Right ventricle myocardium superior (tissue), 1 donor: ENCODE data around the gene DCLK1. TPM values are rescaled to one million over a fixed set of nuclear protein-coding genes. Genes with fewer than 3 reads are reported as not detected.

Source experiments
- ATAC-seq: fragments of 200-7000 bp; cut with Tn5 transposase; one replicate; pipeline ENCODE4 v1.9.1; 2020; ENCODE audit warnings: mild to moderate bottlenecking; ENCODE audit not compliant: poor library complexity
- DNase-seq: peaks from one replicate; pipeline ENCODE4 v3.0.0-alpha.2; 2020
- intact Hi-C: fragments of 100-400 bp; cut with DNase I; formaldehyde crosslinking; loops from one replicate; pipeline ENCODE4 v1.11.2; 2022
- total RNA-seq: library from RNA; stranded (reverse); fragmentation: NEBNext Ultra II Directional; extraction: Animal tissue kit (Norgen Biotek cat#: 25700); gene quantifications from one replicate; pipeline ENCODE4 v1.2.1, GENCODE V29; 2021
- donor health status: DM: no; HTN: yes; CAD: no; lungs with severe emphysema.

Gene DCLK1
- total RNA-seq, 1 donor from 2014 or later = 12.7 TPM

- ATAC-seq = no peak
- DNase-seq = no peak
- intact Hi-C loops = no loop called here
These were observed 294.7 kb downstream of the DCLK1 start for GRCh38 chr13:35836446-35836845.

- intact Hi-C loops = no loop called here
- no peak for DNase-seq
- ATAC-seq = no peak
These were observed 295.2 kb downstream of the DCLK1 start for GRCh38 chr13:35835989-35836388.

GRCh38 chr13:35833608-35834275 lies 297.4 kb downstream of the DCLK1 start:
- intact Hi-C loops = no loop called here
- DNase-seq = no peak
- ATAC-seq = no peak

GRCh38 chr13:35833031-35833430 lies 298.2 kb downstream of the DCLK1 start:
- DNase-seq = no peak
- intact Hi-C loops = no loop called here
- no peak for ATAC-seq

DNA sequence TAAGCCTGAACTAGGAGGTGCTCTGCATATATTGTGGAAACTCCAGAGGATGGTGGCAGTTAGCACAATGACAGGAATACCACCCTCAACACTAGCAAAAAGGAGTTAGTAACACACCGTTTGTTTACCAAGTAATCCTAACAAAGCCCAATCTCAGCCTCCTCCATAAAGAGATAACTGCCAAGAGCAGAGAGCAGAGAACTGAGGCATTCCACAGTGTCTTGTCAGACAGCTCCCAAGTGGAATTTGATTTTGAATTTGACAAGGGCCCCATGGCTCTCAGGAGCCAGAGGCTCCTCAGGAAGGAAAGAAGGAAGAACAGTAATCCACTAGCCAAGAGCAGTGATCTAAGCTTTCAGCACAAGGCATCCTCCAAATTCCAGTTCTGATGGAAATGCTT lies 298.6 kb downstream of the DCLK1 start:
- intact Hi-C loops = no loop called here
- no peak for DNase-seq
- no peak for ATAC-seq

GRCh38 chr13:35830850-35831450 lies 300.2 kb downstream of the DCLK1 start:
- intact Hi-C loops = no loop called here
- DNase-seq (no peak), ATAC-seq (no peak)

DNA sequence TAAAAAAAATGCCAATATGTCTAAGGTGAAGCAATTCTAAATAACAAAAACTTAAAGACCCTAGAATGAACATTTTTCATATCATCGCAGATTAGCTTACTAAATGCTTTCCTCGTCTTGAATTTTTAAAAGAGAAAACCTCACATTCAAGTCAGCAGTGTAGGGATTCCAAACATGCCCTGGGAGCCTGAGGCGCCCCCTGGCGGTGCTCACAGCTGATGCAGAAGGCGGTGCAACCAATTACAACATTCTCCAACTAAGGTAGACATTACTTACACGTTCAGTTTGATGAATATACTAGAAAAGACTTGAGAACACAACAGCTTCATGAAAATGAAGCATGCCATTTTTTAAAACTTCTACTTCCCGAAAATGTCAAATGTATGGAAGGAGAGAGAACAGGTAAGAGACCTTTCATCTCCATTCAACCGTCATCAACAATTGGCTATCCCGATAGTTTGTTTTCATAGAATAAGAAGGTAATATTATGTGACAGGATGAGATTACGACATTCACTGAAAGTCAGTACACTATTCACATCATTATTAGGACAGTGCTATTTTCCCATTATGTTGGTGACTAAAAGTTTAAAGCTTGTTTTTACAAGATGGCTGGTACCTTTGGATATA lies 304.4 kb downstream of the DCLK1 start:
- intact Hi-C loops = no loop called here
- no peak for ATAC-seq
- DNase-seq = no peak

DNA sequence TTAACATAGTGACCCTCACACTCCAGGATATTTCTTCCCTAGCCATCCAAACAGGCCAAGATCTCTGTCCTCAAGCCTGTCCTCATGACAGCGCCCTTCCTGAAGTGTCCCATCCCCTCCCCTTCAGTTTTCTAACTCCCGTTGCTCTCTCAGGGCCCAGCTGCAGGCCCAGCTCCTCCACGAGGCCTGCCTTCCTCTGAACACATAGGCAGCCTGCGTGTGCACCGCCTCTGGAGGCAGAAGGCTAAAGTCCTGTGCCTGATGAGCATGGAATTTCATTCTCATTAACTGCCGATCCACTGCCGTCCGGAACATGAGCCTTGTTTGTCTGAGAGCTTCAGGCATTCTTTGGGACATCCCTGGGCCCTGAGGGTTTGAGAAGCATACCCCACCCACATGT lies 306.4 kb downstream of the DCLK1 start:
- no peak for ATAC-seq
- no peak for DNase-seq
- intact Hi-C loops = no loop called here

DNA sequence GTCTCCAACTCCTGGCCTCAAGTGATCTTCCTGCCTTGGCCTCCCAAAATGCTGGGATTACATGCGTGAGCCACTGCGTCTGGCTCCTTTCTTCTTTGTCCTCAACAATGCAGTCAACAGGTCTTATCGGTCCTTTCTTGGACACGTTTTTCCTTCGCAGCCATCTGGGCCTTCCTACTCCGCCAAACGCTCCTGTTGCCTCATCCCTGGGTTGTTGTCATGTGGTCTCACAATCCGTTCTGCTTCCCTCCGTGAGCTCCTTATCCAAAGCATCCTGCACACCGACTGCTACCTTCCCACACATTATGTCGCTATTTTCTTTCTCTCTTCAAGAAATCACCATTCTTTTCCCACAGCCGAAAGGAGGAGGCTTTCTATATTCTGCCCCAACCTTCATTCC lies 306.8 kb downstream of the DCLK1 start:
- no peak for DNase-seq
- intact Hi-C loops = no loop called here
- no peak for ATAC-seq

DNA sequence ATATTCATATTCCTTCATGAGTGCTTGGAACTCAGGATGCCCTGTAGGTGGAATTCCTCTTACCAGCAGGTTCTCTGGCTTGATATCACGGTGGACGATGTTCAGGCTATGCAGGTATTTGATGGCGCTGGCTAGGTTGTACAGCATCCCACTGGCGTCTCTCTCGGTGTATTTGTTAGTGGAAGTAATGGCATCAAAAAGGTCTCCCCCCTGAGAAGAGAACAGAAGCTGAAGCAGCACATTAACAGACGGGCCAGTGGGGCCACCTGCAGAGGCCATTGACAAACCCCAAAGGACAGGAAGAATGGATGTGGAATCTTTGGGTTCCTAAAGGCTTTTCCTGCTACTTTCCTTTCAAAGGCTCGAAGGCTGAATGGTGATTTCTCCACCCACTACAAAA lies 308.5 kb downstream of the DCLK1 start:
- DNase-seq = no peak
- intact Hi-C loops = no loop called here
- no peak for ATAC-seq

- ATAC-seq = peak; percentile 68
- no peak for DNase-seq
- intact Hi-C loops = loop anchor here (10.0 kb wide), 1 partner anchor 136 kb away; no protein-coding TSS in a partner anchor
These were observed 312.5 kb downstream of the DCLK1 start for GRCh38 chr13:35818633-35819067.

DNA sequence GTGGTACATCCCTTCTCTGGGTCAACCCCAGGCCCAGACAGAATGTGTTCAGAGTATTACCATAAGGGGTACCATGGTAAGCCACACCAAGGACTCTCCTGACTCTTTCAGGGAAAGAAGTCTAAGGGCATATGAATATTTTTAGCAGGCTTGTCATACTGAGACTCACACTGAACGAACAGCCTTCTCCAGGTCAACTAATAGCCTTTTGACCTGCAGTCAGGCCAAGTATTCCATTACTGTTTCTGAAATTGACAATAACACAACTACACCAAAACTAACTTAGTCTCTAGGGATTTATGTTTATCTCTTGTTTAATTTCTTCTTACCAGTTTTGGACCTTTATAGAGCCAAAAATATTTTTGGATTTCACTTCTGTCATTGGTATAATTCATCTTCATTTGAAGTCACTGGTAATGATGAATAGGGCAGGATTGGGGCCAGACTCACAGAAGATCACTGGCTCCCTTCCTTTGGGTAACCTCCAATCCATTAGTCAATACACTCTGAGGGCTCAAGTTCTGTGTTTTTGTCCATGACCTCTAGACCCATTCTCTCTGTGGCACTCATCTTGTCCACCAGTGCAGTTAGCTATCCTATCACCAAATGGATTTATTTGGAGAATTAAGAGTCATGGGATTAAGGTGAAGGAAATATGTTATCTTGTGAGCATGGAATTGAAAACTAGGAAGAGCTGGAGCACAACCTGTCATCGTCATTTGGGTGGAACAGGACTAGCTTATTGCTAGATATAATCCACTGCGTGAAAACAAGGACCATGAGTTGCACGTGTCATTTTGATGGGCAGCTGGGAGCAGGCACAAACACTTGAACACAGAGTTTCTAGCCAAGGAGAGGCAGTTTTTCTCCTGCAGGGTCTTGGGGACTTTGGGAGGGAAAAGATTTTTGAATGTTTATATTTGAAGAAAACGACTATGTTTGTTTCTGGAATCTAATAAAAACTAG lies 313.3 kb downstream of the DCLK1 start:
- DNase-seq (no peak), ATAC-seq (peak; percentile 52)
- intact Hi-C loops = loop anchor here (10.0 kb wide), 1 partner anchor 137 kb away; no protein-coding TSS in a partner anchor

DNA sequence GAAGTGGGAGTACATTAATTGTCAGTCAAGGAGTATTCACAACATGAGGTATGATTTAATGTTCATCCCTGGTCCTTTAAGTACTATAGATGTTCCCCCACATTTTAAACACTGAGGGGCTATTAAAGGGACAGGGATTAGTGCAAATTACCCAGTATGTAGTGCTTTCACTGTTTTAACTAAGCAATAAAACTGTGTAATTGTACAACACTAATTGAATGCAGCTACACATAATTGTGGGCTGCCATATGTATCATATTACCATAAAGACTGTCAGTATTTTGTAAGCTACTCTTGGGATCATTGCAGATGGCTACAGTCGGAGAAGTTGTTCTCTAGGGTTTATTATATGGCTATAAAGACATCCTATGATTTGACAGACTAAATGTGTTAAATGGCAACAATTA lies 316.6 kb downstream of the DCLK1 start:
- ATAC-seq = no peak
- DNase-seq = no peak
- intact Hi-C loops = loop anchor here (10.0 kb wide), 1 partner anchor 140 kb away; no protein-coding TSS in a partner anchor

- ATAC-seq (peak; percentile 29), DNase-seq (no peak)
- intact Hi-C loops = loop anchor here (10.0 kb wide), 1 partner anchor 142 kb away; no protein-coding TSS in a partner anchor
These were observed 318.4 kb downstream of the DCLK1 start for GRCh38 chr13:35812736-35813135.

DNA sequence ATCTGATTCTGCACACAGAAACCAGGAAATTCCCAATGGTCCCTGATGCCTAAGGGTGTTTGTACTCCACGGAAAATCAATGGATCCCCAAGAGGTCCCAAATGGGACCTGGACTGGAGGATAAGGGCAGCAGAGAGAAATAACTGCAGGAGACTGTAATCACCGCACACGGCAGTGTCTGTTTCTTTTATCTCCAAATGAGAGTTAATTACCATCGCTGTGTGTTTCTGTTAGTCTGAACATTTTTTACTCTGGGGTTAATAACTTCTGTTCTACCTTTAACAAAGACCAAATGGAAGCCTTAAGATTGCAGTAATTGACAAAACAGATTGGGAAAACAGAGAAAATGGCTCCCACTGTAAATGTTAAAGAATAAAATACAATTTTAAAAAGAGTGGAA lies 320.9 kb downstream of the DCLK1 start:
- DNase-seq = no peak
- ATAC-seq = no peak
- intact Hi-C loops = loop anchor here (10.0 kb wide), 1 partner anchor 144 kb away; no protein-coding TSS in a partner anchor

DNA sequence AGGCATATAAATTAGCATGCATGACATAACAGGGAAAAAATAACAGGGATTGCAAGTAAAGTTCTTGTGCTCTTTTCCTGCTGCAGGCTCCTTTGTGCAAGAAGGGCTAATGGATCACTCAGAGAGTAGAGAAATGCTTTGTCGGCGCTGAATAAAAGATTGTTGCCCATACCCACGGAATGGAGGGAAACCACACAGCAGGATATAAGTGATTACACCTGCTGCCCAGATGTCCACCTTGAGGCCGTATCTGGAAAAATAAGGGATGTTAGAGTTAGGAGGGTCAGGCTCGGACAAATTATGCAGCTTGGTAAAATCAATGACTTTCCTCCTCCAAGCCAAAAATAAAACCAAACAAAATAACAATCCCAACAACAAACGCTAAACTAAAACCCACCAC lies 322.3 kb downstream of the DCLK1 start:
- intact Hi-C loops = no loop called here
- ATAC-seq (no peak), DNase-seq (no peak)

GRCh38 chr13:35804901-35805300 lies 326.3 kb downstream of the DCLK1 start:
- ATAC-seq (no peak), DNase-seq (no peak)
- intact Hi-C loops = no loop called here

GRCh38 chr13:35797991-35798390 lies 333.2 kb downstream of the DCLK1 start:
- DNase-seq (no peak), ATAC-seq (no peak)
- intact Hi-C loops = no loop called here

GRCh38 chr13:35797244-35797643 lies 333.9 kb downstream of the DCLK1 start:
- DNase-seq (no peak), ATAC-seq (no peak)
- intact Hi-C loops = no loop called here
